ENCODE data around the gene ALDH16A1.

DNA sequence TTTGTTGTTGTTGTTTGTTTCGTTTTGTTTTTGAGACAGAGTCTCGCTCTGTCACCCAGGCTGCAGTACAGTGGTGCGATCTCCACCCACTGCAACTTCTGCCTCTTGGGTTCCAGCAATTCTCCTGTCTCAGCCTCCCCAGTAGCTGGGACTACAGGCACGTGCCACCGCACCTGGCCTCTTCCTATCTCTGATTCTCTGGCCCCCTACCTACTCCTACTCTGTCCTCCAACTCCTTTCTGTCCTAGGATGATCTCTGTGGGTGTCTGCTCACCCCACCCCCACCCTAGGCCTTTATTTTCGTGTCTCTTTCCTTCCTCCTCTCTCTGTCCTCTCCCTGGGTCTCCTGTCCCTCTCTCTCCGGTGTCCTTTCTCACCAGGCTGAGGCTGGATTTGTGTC is 2.6 kb upstream of the ALDH16A1 start:
- TF ChIP-seq, protein P1, sequence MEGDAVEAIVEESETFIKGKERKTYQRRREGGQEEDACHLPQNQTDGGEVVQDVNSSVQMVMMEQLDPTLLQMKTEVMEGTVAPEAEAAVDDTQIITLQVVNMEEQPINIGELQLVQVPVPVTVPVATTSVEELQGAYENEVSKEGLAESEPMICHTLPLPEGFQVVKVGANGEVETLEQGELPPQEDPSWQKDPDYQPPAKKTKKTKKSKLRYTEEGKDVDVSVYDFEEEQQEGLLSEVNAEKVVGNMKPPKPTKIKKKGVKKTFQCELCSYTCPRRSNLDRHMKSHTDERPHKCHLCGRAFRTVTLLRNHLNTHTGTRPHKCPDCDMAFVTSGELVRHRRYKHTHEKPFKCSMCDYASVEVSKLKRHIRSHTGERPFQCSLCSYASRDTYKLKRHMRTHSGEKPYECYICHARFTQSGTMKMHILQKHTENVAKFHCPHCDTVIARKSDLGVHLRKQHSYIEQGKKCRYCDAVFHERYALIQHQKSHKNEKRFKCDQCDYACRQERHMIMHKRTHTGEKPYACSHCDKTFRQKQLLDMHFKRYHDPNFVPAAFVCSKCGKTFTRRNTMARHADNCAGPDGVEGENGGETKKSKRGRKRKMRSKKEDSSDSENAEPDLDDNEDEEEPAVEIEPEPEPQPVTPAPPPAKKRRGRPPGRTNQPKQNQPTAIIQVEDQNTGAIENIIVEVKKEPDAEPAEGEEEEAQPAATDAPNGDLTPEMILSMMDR (IDR thresholded peaks at IDR 0.05; ENCODE audit: control extremely low read depth in 1 of 3, insufficient read depth in 1 of 3, low read depth in 1 of 3, low read length in 3 of 3), result no peak
- TF ChIP-seq POLR2A (IDR thresholded peaks at IDR 0.05; ENCODE audit: control extremely low read depth in 1 of 2, low read depth in 2 of 2, low read length in 2 of 2) (no peak), JUND (IDR thresholded peaks at IDR 0.05; ENCODE audit: low read length) (no peak), EZH2 (IDR thresholded peaks at IDR 0.05; ENCODE audit: low read depth, low read length, severe bottlenecking) (no peak), RFX5 (IDR thresholded peaks at IDR 0.05; ENCODE audit: borderline replicate concordance, low read depth, low read length) (no peak), CTBP2 (IDR thresholded peaks at IDR 0.05; ENCODE audit: borderline replicate concordance, insufficient read depth, insufficient read length, low read length) (no peak), PHF8 (conservative IDR thresholded peaks at IDR 0.05; ENCODE audit: low read depth, low read length) (no peak), YY1 (IDR thresholded peaks at IDR 0.05; ENCODE audit: low read depth, low read length) (no peak), CEBPB (IDR thresholded peaks at IDR 0.05; ENCODE audit: low read depth, low read length) (no peak)
- TF ChIP-seq, protein P2, sequence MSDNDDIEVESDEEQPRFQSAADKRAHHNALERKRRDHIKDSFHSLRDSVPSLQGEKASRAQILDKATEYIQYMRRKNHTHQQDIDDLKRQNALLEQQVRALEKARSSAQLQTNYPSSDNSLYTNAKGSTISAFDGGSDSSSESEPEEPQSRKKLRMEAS (IDR thresholded peaks at IDR 0.05), result no peak

All from H1 (cell line).